H9 (cell line): ENCODE results near the gene TAF4. TPM values are rescaled to one million over a fixed set of nuclear protein-coding genes. Genes with fewer than 3 reads are reported as not detected.

Experiments used
- DNase-seq: peaks from one replicate; pipeline ENCODE4 v3.0.0-alpha.2; 2017
- H2AFZ ChIP-seq: one replicate; pipeline ENCODE4 v1.6.1; 2013; ENCODE audit warnings: mild to moderate bottlenecking, low read length, control low read depth, moderate library complexity
- H2AK5ac ChIP-seq: 2 replicates; pipeline ENCODE4 v1.6.1; 2013; ENCODE audit warnings: low read length, control low read depth, mixed read lengths; ENCODE audit not compliant: insufficient read length
- H2BK120ac ChIP-seq: one replicate; pipeline ENCODE4 v1.6.1; 2013; ENCODE audit warnings: low read depth, mild to moderate bottlenecking, low read length, control low read depth, inconsistent platforms; ENCODE audit not compliant: poor library complexity, severe bottlenecking
- H2BK12ac ChIP-seq: 2 replicates; pipeline ENCODE4 v1.6.1; 2013; ENCODE audit warnings: low read length, control low read depth, mixed read lengths, low read depth; ENCODE audit not compliant: insufficient read length
- H2BK15ac ChIP-seq: 2 replicates; pipeline ENCODE4 v1.6.1; 2013; ENCODE audit warnings: low read depth, low read length, control low read depth
- H2BK20ac ChIP-seq: one replicate; pipeline ENCODE4 v1.6.1; 2013; ENCODE audit warnings: low read depth, mild to moderate bottlenecking, low read length, control low read depth, inconsistent platforms; ENCODE audit not compliant: poor library complexity, severe bottlenecking
- H2BK5ac ChIP-seq: 2 replicates; pipeline ENCODE4 v1.6.1; 2013; ENCODE audit warnings: low read length, control low read depth, mixed read lengths; ENCODE audit not compliant: insufficient read length
- H3K14ac ChIP-seq: 2 replicates; pipeline ENCODE4 v1.6.1; 2013; ENCODE audit warnings: low read length, control low read depth; ENCODE audit not compliant: insufficient read depth
- H3K18ac ChIP-seq: 2 replicates; pipeline ENCODE4 v1.6.1; 2013; ENCODE audit warnings: low read depth, mild to moderate bottlenecking, mixed read lengths, low read length, control low read depth; ENCODE audit not compliant: insufficient read length
- H3K23ac ChIP-seq: 2 replicates; pipeline ENCODE4 v1.6.1; 2013; ENCODE audit warnings: low read length, control low read depth, mixed read lengths, low read depth; ENCODE audit not compliant: insufficient read length
- H3K23me2 ChIP-seq: 2 replicates; pipeline ENCODE4 v1.6.1; 2013; ENCODE audit warnings: low read depth, mild to moderate bottlenecking, mixed read lengths, low read length, control low read depth; ENCODE audit not compliant: insufficient read length, poor library complexity, severe bottlenecking
- H3K27ac ChIP-seq: 2 replicates; pipeline ENCODE4 v1.5.1; 2013; ENCODE audit warnings: low read length, control low read depth, mixed read lengths, low read depth; ENCODE audit not compliant: insufficient read length
- H3K27me3 ChIP-seq: 2 replicates; pipeline ENCODE4 v1.6.1; 2013; ENCODE audit warnings: low read length, control low read depth, inconsistent platforms; ENCODE audit not compliant: insufficient read depth
- H3K4ac ChIP-seq: 2 replicates; pipeline ENCODE4 v1.6.1; 2013; ENCODE audit warnings: low read depth, mild to moderate bottlenecking, control low read depth, inconsistent platforms, low read length, moderate library complexity
- H3K4me1 ChIP-seq: 2 replicates; pipeline ENCODE4 v1.6.1; 2013; ENCODE audit warnings: low read length, control low read depth, inconsistent platforms; ENCODE audit not compliant: insufficient read depth
- H3K4me2 ChIP-seq: 2 replicates; pipeline ENCODE4 v1.6.1; 2013; ENCODE audit warnings: low read length, control low read depth, mixed read lengths; ENCODE audit not compliant: insufficient read length, insufficient read depth
- H3K56ac ChIP-seq: 2 replicates; pipeline ENCODE4 v1.6.1; 2013; ENCODE audit warnings: low read depth, mild to moderate bottlenecking, mixed read lengths, low read length, control low read depth; ENCODE audit not compliant: insufficient read length
- H3K79me1 ChIP-seq: 2 replicates; pipeline ENCODE4 v1.6.1; 2013; ENCODE audit warnings: low read depth, mild to moderate bottlenecking, moderate library complexity, low read length, control low read depth, inconsistent platforms; ENCODE audit not compliant: insufficient read depth, poor library complexity, severe bottlenecking
- H3K79me2 ChIP-seq: 2 replicates; pipeline ENCODE4 v1.6.1; 2013; ENCODE audit warnings: low read length, control low read depth, inconsistent platforms; ENCODE audit not compliant: insufficient read depth
- H3K9ac ChIP-seq: 2 replicates; pipeline ENCODE4 v1.6.1; 2013; ENCODE audit warnings: low read length, control low read depth, mixed read lengths; ENCODE audit not compliant: insufficient read length; ENCODE audit errors: extremely low read depth
- H3K9me3 ChIP-seq: one replicate; pipeline ENCODE4 v1.6.1; 2013; ENCODE audit warnings: low read depth, low read length, inconsistent platforms; ENCODE audit not compliant: control insufficient read depth
- H3T11ph ChIP-seq: one replicate; pipeline ENCODE4 v1.6.1; 2013; ENCODE audit warnings: mild to moderate bottlenecking, low read length, control low read depth, inconsistent platforms
- H4K20me1 ChIP-seq: one replicate; pipeline ENCODE4 v1.6.1; 2013; ENCODE audit not compliant: control insufficient read depth, insufficient read length, insufficient read depth
- H4K5ac ChIP-seq: 2 replicates; pipeline ENCODE4 v1.6.1; 2013; ENCODE audit warnings: low read depth, mild to moderate bottlenecking, mixed read lengths, low read length, control low read depth; ENCODE audit not compliant: insufficient read length
- H4K8ac ChIP-seq: replicated peaks from 2 replicates; pipeline ENCODE4 v1.6.1; 2013; ENCODE audit warnings: low read length, control low read depth, mixed read lengths, low read depth; ENCODE audit not compliant: insufficient read length
- H4K91ac ChIP-seq: 2 replicates; pipeline ENCODE4 v1.6.1; 2013; ENCODE audit warnings: low read depth, mild to moderate bottlenecking, moderate library complexity, mixed read lengths, low read length, control low read depth; ENCODE audit not compliant: insufficient read length
- H3K27ac Mint-ChIP-seq, 3 experiments: 2 replicates in 2 of 3; 3 replicates in 1 of 3; pipeline ENCODE4 v1.8.0; 2020 to 2021; ENCODE audit warnings: mixed read lengths in 3 of 3, mild to moderate bottlenecking in 1 of 3, moderate library complexity in 1 of 3
- H3K27me3 Mint-ChIP-seq: 2 replicates; pipeline ENCODE4 v1.8.0; 2021; ENCODE audit warnings: low read depth, mild to moderate bottlenecking, moderate library complexity, mixed read lengths
- H3K36me3 Mint-ChIP-seq, 3 experiments: 2 replicates in 2 of 3; 3 replicates in 1 of 3; pipeline ENCODE4 v1.8.0; 2020 to 2021; ENCODE audit warnings: low read depth in 3 of 3, mixed read lengths in 3 of 3; ENCODE audit not compliant: insufficient read depth in 1 of 3
- H3K4me1 Mint-ChIP-seq, 2 experiments: 2 replicates each; pipeline ENCODE4 v1.8.0; 2020; ENCODE audit warnings: mixed read lengths in 2 of 2
- H3K4me3 Mint-ChIP-seq, 2 experiments: 2 replicates in 1 of 2; 3 replicates in 1 of 2; pipeline ENCODE4 v1.8.0; 2020 to 2021; ENCODE audit warnings: mild to moderate bottlenecking in 2 of 2, mixed read lengths in 2 of 2, moderate library complexity in 1 of 2
- H3K9me3 Mint-ChIP-seq, 2 experiments: 2 replicates in 1 of 2; 3 replicates in 1 of 2; pipeline ENCODE4 v1.8.0; 2020; ENCODE audit warnings: mild to moderate bottlenecking in 2 of 2, mixed read lengths in 2 of 2, moderate library complexity in 1 of 2
- WGBS: extraction: QIAGEN DNeasy Blood & Tissue Kit; methylation state at CpG from one replicate; pipeline ENCODE4 v1.1.7; 2013; ENCODE audit warnings: missing lambda C conversion rate, low lambda C conversion rate, mixed read lengths; ENCODE audit not compliant: insufficient read length; ENCODE audit errors: extremely low coverage; 5-methylcytosine and 5-hydroxymethylcytosine counted together
- total RNA-seq: library from RNA; stranded (reverse); gene quantifications from 2 replicates; pipeline ENCODE4 v1.2.1, GENCODE V29; 2021
- TF ChIP-seq, protein P1 (sequence below): fragments of 200-600 bp; sonication (generic); conservative IDR thresholded peaks from 3 replicates; pipeline ENCODE4 v1.8.0; 2021; ENCODE audit warnings: antibody characterized with exemption, mild to moderate bottlenecking

Gene TAF4
- total RNA-seq, 1 experiment from 2014 or later: 30.8 TPM

DNA sequence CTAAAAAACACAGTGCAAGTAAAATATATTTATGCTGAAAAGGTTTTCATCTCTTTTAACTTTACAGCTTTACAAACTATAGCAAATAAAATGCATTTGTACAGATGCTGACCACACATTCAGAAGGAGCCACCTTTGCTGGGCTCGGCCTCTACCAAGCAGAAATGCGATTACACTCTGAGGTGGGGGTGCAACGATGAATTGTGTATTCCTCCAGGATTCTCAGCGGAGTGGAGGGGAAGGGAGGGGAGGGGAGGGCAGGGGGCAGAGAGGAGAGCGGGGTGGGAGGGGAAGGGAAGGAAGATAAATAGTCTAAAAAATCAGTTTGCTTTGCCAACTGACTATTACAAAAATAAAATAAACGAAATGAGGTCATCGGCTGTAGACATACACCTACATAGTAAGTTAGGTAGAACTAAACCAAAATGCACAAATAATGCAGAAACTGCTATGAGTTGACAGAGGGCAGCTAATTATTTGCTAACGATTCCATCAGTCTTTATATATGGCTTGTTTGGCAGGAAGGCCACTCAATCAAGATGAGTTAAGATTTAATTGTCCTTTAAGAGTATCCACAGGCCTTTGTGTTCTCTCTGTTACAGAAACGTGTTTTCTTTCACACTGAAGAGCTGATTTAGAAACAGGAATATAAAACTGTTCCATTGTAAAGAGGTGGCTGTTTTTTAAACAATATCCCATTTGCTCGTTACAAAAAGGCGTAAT is 90.1 kb downstream of the TAF4 start:
- Histone ChIP-seq H3K56ac (no peak overlapping the region), H4K5ac (no peak overlapping the region), H3K14ac (no peak overlapping the region), H2AK5ac (no peak overlapping the region), H2AFZ (no peak overlapping the region), H3K9me3 (no peaks in the 10 kb centered on the region), H3K9ac (no peak overlapping the region), H2BK120ac (no peak overlapping the region), H3K18ac (no peak overlapping the region), H4K8ac (no peak overlapping the region), H3K79me2 (no peaks in the 10 kb centered on the region), H3K79me1 (no peaks in the 10 kb centered on the region), H3K4me2 (no peak overlapping the region), H3K4me1 (no peaks in the 10 kb centered on the region), H4K91ac (no peak overlapping the region), H3K23me2 (no peaks in the 10 kb centered on the region), H2BK15ac (no peak overlapping the region), H3K27ac (no peak overlapping the region), H3T11ph (no peak overlapping the region), H3K4ac (no peak overlapping the region), H2BK20ac (no peak overlapping the region), H2BK5ac (no peak overlapping the region), H2BK12ac (no peak overlapping the region), H3K27me3 (peaks cover 2% of the 10 kb centered on the region; the same call in 1 of the 2 replicates), H4K20me1 (no peaks in the 10 kb centered on the region), H3K23ac (no peak overlapping the region)
- Mint-ChIP-seq H3K4me1 (peaks cover 2% of the 10 kb centered on the region in 2 experiments; a peak in 2 of 4 replicates), H3K9me3 (no peaks in the 10 kb centered on the region), H3K4me3 (no peak overlapping the region), H3K27ac (no peak overlapping the region; a peak in 1 of 7 replicates), H3K27me3 (no peaks in the 10 kb centered on the region; the same call in 1 of the 2 replicates), H3K36me3 (peaks cover 20 to 38% (median 35%) of the 10 kb centered on the region in 3 experiments; a peak in 6 of 7 replicates)
- TF ChIP-seq, protein P1, sequence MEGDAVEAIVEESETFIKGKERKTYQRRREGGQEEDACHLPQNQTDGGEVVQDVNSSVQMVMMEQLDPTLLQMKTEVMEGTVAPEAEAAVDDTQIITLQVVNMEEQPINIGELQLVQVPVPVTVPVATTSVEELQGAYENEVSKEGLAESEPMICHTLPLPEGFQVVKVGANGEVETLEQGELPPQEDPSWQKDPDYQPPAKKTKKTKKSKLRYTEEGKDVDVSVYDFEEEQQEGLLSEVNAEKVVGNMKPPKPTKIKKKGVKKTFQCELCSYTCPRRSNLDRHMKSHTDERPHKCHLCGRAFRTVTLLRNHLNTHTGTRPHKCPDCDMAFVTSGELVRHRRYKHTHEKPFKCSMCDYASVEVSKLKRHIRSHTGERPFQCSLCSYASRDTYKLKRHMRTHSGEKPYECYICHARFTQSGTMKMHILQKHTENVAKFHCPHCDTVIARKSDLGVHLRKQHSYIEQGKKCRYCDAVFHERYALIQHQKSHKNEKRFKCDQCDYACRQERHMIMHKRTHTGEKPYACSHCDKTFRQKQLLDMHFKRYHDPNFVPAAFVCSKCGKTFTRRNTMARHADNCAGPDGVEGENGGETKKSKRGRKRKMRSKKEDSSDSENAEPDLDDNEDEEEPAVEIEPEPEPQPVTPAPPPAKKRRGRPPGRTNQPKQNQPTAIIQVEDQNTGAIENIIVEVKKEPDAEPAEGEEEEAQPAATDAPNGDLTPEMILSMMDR: no peak
- WGBS: no CpG with 5 or more reads among the region's 11 CpGs
- DNase-seq: no peak
